ENCODE measurements around the gene TIMM17B. TPM values are rescaled to one million over a fixed set of nuclear protein-coding genes. Genes with fewer than 3 reads are reported as not detected.

Gene TIMM17B
- total and polyA plus RNA-seq, 2 of the 8 experiments (the other 6 are each of a cell fraction or from before 2014, with no cell fraction given) = 77.8 to 246 TPM

GRCh38 chrX:48891402-48892288, 5.9 kb downstream of the TIMM17B start (continued):
- no peak for TF ChIP-seq CHD7 (IDR thresholded peaks at IDR 0.05; ENCODE audit: insufficient replicate concordance, low read length)
- TF ChIP-seq SIN3A (conservative IDR thresholded peaks at IDR 0.05 in 1 of 2, IDR thresholded peaks at IDR 0.05 in 1 of 2; ENCODE audit: low read depth in 1 of 2, low read length in 2 of 2) = 0 out of 4 replicates have a peak, but pooled peaks of 1 of the 2 experiments have one; percentile 29
- no peak for TF ChIP-seq ASH2L (IDR thresholded peaks at IDR 0.05; ENCODE audit: low read length)
- no peak for TF ChIP-seq POLR2AphosphoS5 (IDR thresholded peaks at IDR 0.05; ENCODE audit: low read depth, low read length)
- 0 out of 2 replicates have a peak, but pooled peaks have one; percentile 5 for TF ChIP-seq PHF8 (conservative IDR thresholded peaks at IDR 0.05; ENCODE audit: low read depth, low read length)
- no peak for TF ChIP-seq NANOG (IDR thresholded peaks at IDR 0.05; ENCODE audit: insufficient read depth, low read depth, low read length, poor library complexity, severe bottlenecking)
- peak; percentile 37 to 41; a peak in 3 of 4 replicates for TF ChIP-seq RAD21 (IDR thresholded peaks at IDR 0.05 in 1 of 2, conservative IDR thresholded peaks at IDR 0.05 in 1 of 2; ENCODE audit: low read depth in 2 of 2, low read length in 2 of 2)
- TF ChIP-seq CHD2 (IDR thresholded peaks at IDR 0.05; ENCODE audit: low read length) = no peak
